A549 treated with CpdA at 1 μM for 4 hours (cell line): Measurements from ENCODE around the gene KIF22. TPM values are rescaled to one million over a fixed set of nuclear protein-coding genes. Genes with fewer than 3 reads are reported as not detected.

Source experiments
- total RNA-seq: library from RNA; stranded (reverse); fragments of 200-300 nt; extraction: Qiagen RNA extraction; gene quantifications from 5 replicates; pipeline ENCODE4 v1.2.3, GENCODE V29; 2022; ENCODE audit warnings: low read depth

KIF22 gene
- total RNA-seq = 81.9 to 103 TPM (median 93.7 TPM) in 5 replicates

GRCh38 chr16:29790183-29790948, at the start of gene KIF22:
KIF22 (plus strand) TSS chr16:29790751; CDS start chr16:29790760, 9 bp downstream.

GRCh38 chr16:29745853-29746345, 44.7 kb upstream of the KIF22 start, which contains the start of gene C16orf54:
C16orf54 (minus strand) TSS chr16:29745990; CDS start chr16:29744951, 1,039 bp downstream.

GRCh38 chr16:29777576-29778350, 12.8 kb upstream of the KIF22 start, which contains the start of gene ZG16:
ZG16 (plus strand) TSS chr16:29778256; CDS start chr16:29779267, 1,011 bp downstream.

GRCh38 chr16:29806099-29806579, 15.6 kb downstream of the KIF22 start, which contains the start of gene MAZ:
MAZ (plus strand) TSS chr16:29806529; CDS start chr16:29806702, 173 bp downstream.

GRCh38 chr16:29811896-29812665, 21.5 kb downstream of the KIF22 start, which contains the start of gene PRRT2:
PRRT2 (plus strand) TSS chr16:29812193; CDS start chr16:29813055, 862 bp downstream.

GRCh38 chr16:29815793-29816693, 25.5 kb downstream of the KIF22 start, which contains the start of gene PAGR1:
PAGR1 (plus strand) TSS chr16:29816152; CDS start chr16:29816526, 374 bp downstream.

GRCh38 chr16:29820271-29820701, 29.7 kb downstream of the KIF22 start, which contains the start of gene MVP:
MVP (plus strand) TSS chr16:29820462; CDS start chr16:29830550, 10,088 bp downstream.

Other genes with a start within 250 kb of the KIF22 start
- 0.01 TPM in 1 of 5 replicates, not detected in the others for gene SPN, start 127.5 kb upstream of the KIF22 start, total RNA-seq
- 0.46 to 1.8 TPM (median 0.94 TPM) in 5 replicates for gene QPRT, start 111.6 kb upstream of the KIF22 start, total RNA-seq
- gene C16orf54, start 44.8 kb upstream of the KIF22 start, total RNA-seq = not detected in 5 replicates
- gene ZG16, start 12.5 kb upstream of the KIF22 start, total RNA-seq = not detected in 5 replicates
- 155 to 199 TPM (median 183 TPM) in 5 replicates for gene MAZ, start 15.8 kb downstream of the KIF22 start, total RNA-seq
- gene PRRT2, start 21.4 kb downstream of the KIF22 start, total RNA-seq = 0.26 to 0.54 TPM (median 0.46 TPM) in 5 replicates
- gene PAGR1, start 25.4 kb downstream of the KIF22 start, total RNA-seq = 41.2 to 51.3 TPM (median 48.8 TPM) in 5 replicates
- 110 to 134 TPM (median 125 TPM) in 5 replicates for gene MVP, start 29.7 kb downstream of the KIF22 start, total RNA-seq
- gene CDIPT, start 72.5 kb downstream of the KIF22 start, total RNA-seq = 63.2 to 108 TPM (median 103 TPM) in 5 replicates
- gene SEZ6L2, start 108.8 kb downstream of the KIF22 start, total RNA-seq = 16.5 to 25.6 TPM (median 21.2 TPM) in 5 replicates
- gene ASPHD1, start 109.7 kb downstream of the KIF22 start, total RNA-seq = 20.9 to 30.7 TPM (median 28.3 TPM) in 5 replicates
- gene KCTD13, start 135.5 kb downstream of the KIF22 start, total RNA-seq = 15.9 to 22.5 TPM (median 18.2 TPM) in 5 replicates
- 79.8 to 104 TPM (median 96.6 TPM) in 5 replicates for gene TMEM219, start 171.3 kb downstream of the KIF22 start, total RNA-seq
- gene TAOK2, start 183.1 kb downstream of the KIF22 start, total RNA-seq = 27.9 to 37.1 TPM (median 33.4 TPM) in 5 replicates
- 13.3 to 18.0 TPM (median 15.7 TPM) in 5 replicates for gene HIRIP3, start 204.9 kb downstream of the KIF22 start, total RNA-seq
- gene INO80E, start 205.5 kb downstream of the KIF22 start, total RNA-seq = 103 to 113 TPM (median 109 TPM) in 5 replicates
- 1.8 to 2.8 TPM (median 2.5 TPM) in 5 replicates for gene DOC2A, start 220.3 kb downstream of the KIF22 start, total RNA-seq
- not detected in 5 replicates for gene C16orf92, start 232.4 kb downstream of the KIF22 start, total RNA-seq
- gene TLCD3B, start 240.5 kb downstream of the KIF22 start, total RNA-seq = 0.23 to 0.58 TPM (median 0.30 TPM) in 5 replicates